Thyroid gland (tissue), 4 donors: ENCODE results near the gene TMC1.

ENCODE experiments used
- POLR2A ChIP-seq, 2 donors: fragments of 450-650 bp; IDR thresholded peaks; one replicate each; pipeline ENCODE4 v1.6.1; 2017; ENCODE audit warnings: antibody characterized with exemption in 2 of 2, mild to moderate bottlenecking in 2 of 2, moderate library complexity in 1 of 2
- TF ChIP-seq, protein P1 (sequence below), 6 experiments: fragments of 200-600 bp in 3 of 6; fragments of 450-650 bp in 3 of 6; sonication (generic) in 3 of 6; IDR thresholded peaks; one replicate each; pipeline ENCODE4 v1.5.1; 2016 to 2019; ENCODE audit warnings: antibody characterized with exemption in 6 of 6, mild to moderate bottlenecking in 2 of 6, inconsistent platforms in 1 of 6, moderate library complexity in 1 of 6

DNA sequence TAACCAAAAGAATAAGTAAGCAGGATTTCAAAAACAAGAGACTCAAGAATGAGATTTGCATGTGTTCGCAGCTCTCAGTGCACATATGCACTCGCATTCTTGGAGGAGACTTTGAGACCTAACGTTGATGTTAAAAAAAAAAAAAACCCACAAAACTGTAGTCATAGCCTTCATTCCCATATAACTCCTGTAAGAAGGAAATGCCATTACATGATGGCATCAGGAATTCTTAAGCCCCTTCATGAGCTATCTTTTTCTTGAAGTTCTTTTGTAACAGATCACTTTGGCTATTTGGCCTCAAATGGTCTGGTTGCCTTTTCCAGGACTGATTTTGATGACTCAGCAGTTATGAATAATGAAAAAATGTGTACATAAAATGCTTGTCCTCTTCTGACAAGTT, 317.7 kb downstream of the TMC1 start:
- no peak for TF ChIP-seq POLR2A (IDR thresholded peaks at IDR 0.05)
- TF ChIP-seq, protein P1, sequence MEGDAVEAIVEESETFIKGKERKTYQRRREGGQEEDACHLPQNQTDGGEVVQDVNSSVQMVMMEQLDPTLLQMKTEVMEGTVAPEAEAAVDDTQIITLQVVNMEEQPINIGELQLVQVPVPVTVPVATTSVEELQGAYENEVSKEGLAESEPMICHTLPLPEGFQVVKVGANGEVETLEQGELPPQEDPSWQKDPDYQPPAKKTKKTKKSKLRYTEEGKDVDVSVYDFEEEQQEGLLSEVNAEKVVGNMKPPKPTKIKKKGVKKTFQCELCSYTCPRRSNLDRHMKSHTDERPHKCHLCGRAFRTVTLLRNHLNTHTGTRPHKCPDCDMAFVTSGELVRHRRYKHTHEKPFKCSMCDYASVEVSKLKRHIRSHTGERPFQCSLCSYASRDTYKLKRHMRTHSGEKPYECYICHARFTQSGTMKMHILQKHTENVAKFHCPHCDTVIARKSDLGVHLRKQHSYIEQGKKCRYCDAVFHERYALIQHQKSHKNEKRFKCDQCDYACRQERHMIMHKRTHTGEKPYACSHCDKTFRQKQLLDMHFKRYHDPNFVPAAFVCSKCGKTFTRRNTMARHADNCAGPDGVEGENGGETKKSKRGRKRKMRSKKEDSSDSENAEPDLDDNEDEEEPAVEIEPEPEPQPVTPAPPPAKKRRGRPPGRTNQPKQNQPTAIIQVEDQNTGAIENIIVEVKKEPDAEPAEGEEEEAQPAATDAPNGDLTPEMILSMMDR (IDR thresholded peaks at IDR 0.05) = no peak
